ENCODE measurements around the gene PYGL. TPM values are rescaled to one million over a fixed set of nuclear protein-coding genes. Genes with fewer than 3 reads are reported as not detected.

PYGL gene
- total RNA-seq, 1 donor from 2014 or later: 5.8 TPM

GRCh38 chr14:50855558-50855957 lies 88.7 kb downstream of the PYGL start:
- Histone ChIP-seq H3K4me3 (no peak overlapping the region), H3K27ac (replicated peaks) (no peak overlapping the region), H3K36me3 (no peaks in the 10 kb centered on the region), H3K27me3 (ENCODE audit: low read depth) (no peaks in the 10 kb centered on the region), H3K9me3 (replicated peaks) (no peaks in the 10 kb centered on the region), H3K4me1 (peaks cover 12% of the 10 kb centered on the region)
- intact Hi-C loops (cut with micrococcal nuclease): no loop called here
- no peak for DNase-seq
- TF ChIP-seq CTCF (IDR thresholded peaks at IDR 0.05; ENCODE audit: borderline replicate concordance): no peak

Other genes starting within 250 kb of the PYGL start
- gene NIN, start 113.3 kb downstream of the PYGL start, total RNA-seq: 27.4 TPM
- not detected for gene ABHD12B, start 72.4 kb downstream of the PYGL start, total RNA-seq
- 0.27 TPM for gene TRIM9, start 150.6 kb upstream of the PYGL start, total RNA-seq